HCT116 (cell line): ENCODE results near the gene FNBP1. TPM values are rescaled to one million over a fixed set of nuclear protein-coding genes. Genes with fewer than 3 reads are reported as not detected.

Experiments
- ATAC-seq: fragments of 200-7000 bp; cut with Tn5 transposase; 2 replicates; pipeline ENCODE4 v1.9.1; 2020; ENCODE audit warnings: mild to moderate bottlenecking, moderate library complexity
- BruUV-seq: library from RNA; stranded (reverse); fragments of 400-500 nt; replicated peaks from 2 replicates; lab custom pipeline; 2021; lab: Mats Ljungman, UMichigan
- CTCF ChIA-PET: fragments of 300-600 bp; sonication (Branson Sonifier 250); formaldehyde crosslinking; loops from one replicate; lab custom pipeline; 2021; ENCODE audit warnings: antibody characterized with exemption; lab: Charles Lee
- POLR2A ChIA-PET: fragments of 300-600, 350-600 bp; sonication (Branson Sonifier 250); formaldehyde crosslinking; loops from one replicate; lab custom pipeline; 2021; ENCODE audit warnings: antibody characterized with exemption; lab: Charles Lee
- RAD21 ChIA-PET, 2 experiments: fragments of 300-600 bp; sonication (Branson Sonifier 250); formaldehyde crosslinking; loops; one replicate each; lab custom pipeline; 2023; ENCODE audit warnings: low total read pairs in 2 of 2; ENCODE audit not compliant: uncharacterized antibody in 2 of 2, unreplicated experiment in 2 of 2, low non-redundant PET in 1 of 2; lab: Charles Lee
- DNase-seq: peaks from one replicate; pipeline ENCODE4 v3.0.0-alpha.2; 2010; ENCODE audit warnings: low read depth, low spot score
- H2AFZ ChIP-seq: fragments of 200-600 bp; shearing (Covaris generic), sonication (generic); 2 replicates; pipeline ENCODE4 v1.6.1; 2017; ENCODE audit warnings: low read depth, mixed run types, mixed read lengths, antibody characterized with exemption, low read length; ENCODE audit not compliant: poor library complexity, severe bottlenecking
- H3K27ac ChIP-seq: 2 replicates; pipeline ENCODE4 v1.5.1; 2012; ENCODE audit warnings: low read depth, low read length
- H3K27me3 ChIP-seq: fragments of 200-600 bp; sonication (generic); 2 replicates; pipeline ENCODE4 v1.6.1; 2016; ENCODE audit warnings: mixed run types, low read length, mixed read lengths; ENCODE audit not compliant: insufficient read depth
- H3K36me3 ChIP-seq, 2 experiments: fragments of 200-500 bp in 1 of 2; fragments of 200-600 bp in 1 of 2; sonication (Bioruptor generic) in 1 of 2; sonication (generic) in 1 of 2; 2 replicates each; pipeline versions ENCODE4 v1.5.1 to v1.6.1; 2014 to 2016; ENCODE audit warnings: low read length in 2 of 2, inconsistent platforms in 1 of 2, mixed read lengths in 1 of 2, mixed run types in 1 of 2; ENCODE audit not compliant: insufficient read depth in 2 of 2, control insufficient read depth in 1 of 2
- H3K4me1 ChIP-seq, 2 experiments: fragments of 200-600 bp in 1 of 2; sonication (generic) in 1 of 2; 2 replicates each; pipeline versions ENCODE4 v1.5.1 to v1.6.1; 2012 to 2017; ENCODE audit warnings: low read length in 2 of 2, inconsistent platforms in 1 of 2, mild to moderate bottlenecking in 1 of 2, mixed read lengths in 1 of 2, mixed run types in 1 of 2, moderate library complexity in 1 of 2; ENCODE audit not compliant: insufficient read depth in 2 of 2, control insufficient read depth in 1 of 2
- H3K4me2 ChIP-seq: fragments of 200-600 bp; sonication (generic); 2 replicates; pipeline ENCODE4 v1.6.1; 2017; ENCODE audit warnings: mixed run types, low read length, mixed read lengths
- H3K4me3 ChIP-seq, 2 experiments: fragments of 200-600 bp in 1 of 2; sonication (generic) in 1 of 2; replicated peaks in 1 of 2; 2 replicates each; pipeline ENCODE4 v1.5.1; 2011 to 2016; ENCODE audit warnings: low read length in 2 of 2, control low read depth in 1 of 2, low read depth in 1 of 2, mild to moderate bottlenecking in 1 of 2, mixed read lengths in 1 of 2, mixed run types in 1 of 2
- H3K79me2 ChIP-seq: fragments of 200-600 bp; sonication (generic); 2 replicates; pipeline ENCODE4 v1.6.1; 2017; ENCODE audit warnings: mild to moderate bottlenecking, mixed run types, low read length, moderate library complexity, mixed read lengths; ENCODE audit not compliant: insufficient read depth
- H3K9ac ChIP-seq: fragments of 200-600 bp; sonication (generic); 2 replicates; pipeline ENCODE4 v1.6.1; 2016; ENCODE audit warnings: low read length, mixed read lengths
- H3K9me2 ChIP-seq: fragments of 200-600 bp; sonication (generic), shearing (Covaris generic); 2 replicates; pipeline ENCODE4 v1.6.1; 2017; ENCODE audit warnings: mixed run types, mild to moderate bottlenecking, moderate library complexity; ENCODE audit not compliant: insufficient read depth
- H3K9me3 ChIP-seq, 2 experiments: fragments of 200-500 bp in 1 of 2; fragments of 200-600 bp in 1 of 2; sonication (Bioruptor generic) in 1 of 2; sonication (generic) in 1 of 2; 2 replicates each; pipeline ENCODE4 v1.6.1; 2014 to 2017; ENCODE audit warnings: low read length in 2 of 2, mixed read lengths in 2 of 2, inconsistent platforms in 1 of 2, low read depth in 1 of 2, mild to moderate bottlenecking in 1 of 2, mixed run types in 1 of 2, moderate library complexity in 1 of 2; ENCODE audit not compliant: control insufficient read depth in 1 of 2, insufficient read depth in 1 of 2
- H4K20me1 ChIP-seq: fragments of 200-600 bp; sonication (generic), shearing (Covaris generic); 2 replicates; pipeline ENCODE4 v1.6.1; 2017; ENCODE audit warnings: mixed run types, mild to moderate bottlenecking, moderate library complexity; ENCODE audit not compliant: insufficient read depth
- ATF3 ChIP-seq: IDR thresholded peaks from 2 replicates; pipeline ENCODE4 v1.6.1; 2012
- CTCF ChIP-seq, 3 experiments: fragments of 200-600 bp in 1 of 3; sonication (generic) in 1 of 3; IDR thresholded peaks in 2 of 3; conservative IDR thresholded peaks in 1 of 3; 2 replicates each; pipeline ENCODE4 v1.5.1; 2012 to 2017; ENCODE audit warnings: low read depth in 2 of 3, low read length in 2 of 3, antibody characterized with exemption in 1 of 3, borderline replicate concordance in 1 of 3, control low read depth in 1 of 3, mild to moderate bottlenecking in 1 of 3, mixed read lengths in 1 of 3, mixed run types in 1 of 3, moderate library complexity in 1 of 3; ENCODE audit not compliant: insufficient read depth in 1 of 3
- EGR1 ChIP-seq: IDR thresholded peaks from 2 replicates; pipeline ENCODE4 v1.6.1; 2012; ENCODE audit warnings: low read depth
- FOSL1 ChIP-seq: IDR thresholded peaks from 2 replicates; pipeline ENCODE4 v1.6.1; 2012; ENCODE audit warnings: low read depth
- JUND ChIP-seq: IDR thresholded peaks from 2 replicates; pipeline ENCODE4 v1.6.1; 2012
- POLR2A ChIP-seq: IDR thresholded peaks from 2 replicates; pipeline ENCODE4 v1.7.0; 2011; ENCODE audit warnings: borderline replicate concordance; ENCODE audit not compliant: insufficient read depth, insufficient read length; ENCODE audit errors: extremely low read depth
- POLR2AphosphoS5 ChIP-seq: IDR thresholded peaks from 2 replicates; pipeline ENCODE4 v1.6.1; 2011; ENCODE audit warnings: mild to moderate bottlenecking, low read depth, low read length, moderate library complexity
- RAD21 ChIP-seq: IDR thresholded peaks from 2 replicates; pipeline ENCODE4 v1.6.1; 2012; ENCODE audit warnings: low read depth, mild to moderate bottlenecking
- REST ChIP-seq: IDR thresholded peaks from 2 replicates; pipeline ENCODE4 v1.6.1; 2012; ENCODE audit warnings: low read depth
- SIN3A ChIP-seq: IDR thresholded peaks from 2 replicates; pipeline ENCODE4 v1.6.1; 2012; ENCODE audit warnings: low read depth
- TCF7L2 ChIP-seq: IDR thresholded peaks from 2 replicates; pipeline ENCODE4 v1.7.0; 2011; ENCODE audit warnings: borderline replicate concordance, inconsistent platforms; ENCODE audit not compliant: insufficient read depth, insufficient read length; ENCODE audit errors: extremely low read depth
- ZFX ChIP-seq: fragments of 450-650 bp; IDR thresholded peaks from 2 replicates; pipeline ENCODE4 v1.6.1; 2017
- ZNF274 ChIP-seq: fragments of 200-500 bp; sonication (Bioruptor generic); IDR thresholded peaks from 2 replicates; pipeline ENCODE4 v1.6.1; 2014; ENCODE audit warnings: mild to moderate bottlenecking, low read depth, low read length, inconsistent platforms
- intact Hi-C: fragments of 100-400 bp; cut with micrococcal nuclease; formaldehyde crosslinking; loops from 2 replicates; pipeline ENCODE4 v1.10.0; 2022
- total RNA-seq: library from RNA; stranded (reverse); gene quantifications from one replicate; pipeline ENCODE4 v1.2.1, GENCODE V29; 2021; ENCODE audit not compliant: unreplicated experiment

The FNBP1 gene
- total RNA-seq, 1 experiment from 2014 or later: 25.0 TPM

GRCh38 chr9:130034570-130034969 lies 8.4 kb downstream of the FNBP1 start:
- CTCF ChIA-PET: no interaction called here
- H3K9me2 ChIP-seq: no peaks in the 10 kb centered on the region
- intact Hi-C loops: no loop called here
- no peak for ATAC-seq
- H3K27me3 ChIP-seq: no peaks in the 10 kb centered on the region
- H3K9ac ChIP-seq: no peak overlapping the region
- no peak for TF ChIP-seq JUND
- TF ChIP-seq EGR1: no peak
- no peak for TF ChIP-seq FOSL1
- TF ChIP-seq POLR2AphosphoS5: no peak
- no peak for TF ChIP-seq TCF7L2
- TF ChIP-seq RAD21: no peak
- no peak for TF ChIP-seq SIN3A
- TF ChIP-seq ATF3: no peak
- no peak for TF ChIP-seq POLR2A
- TF ChIP-seq ZFX: no peak
- no peak for TF ChIP-seq ZNF274
- no peak for TF ChIP-seq CTCF (IDR thresholded peaks at IDR 0.05 in 2 of 3, conservative IDR thresholded peaks at IDR 0.05 in 1 of 3; ENCODE audit: borderline replicate concordance in 1 of 3, insufficient read depth in 1 of 3, low read depth in 2 of 3, low read length in 2 of 3)
- no peak for TF ChIP-seq REST
- TF ChIP-seq, all 23 proteins: peak for 0
- DNase-seq: no peak
- no peak overlapping the region for H2AFZ ChIP-seq
- H3K4me1 ChIP-seq: peaks cover 0 to 9% of the 10 kb centered on the region in 2 experiments; a peak in 2 of 4 replicates
- no peak overlapping the region for H3K27ac ChIP-seq
- peaks cover 16% of the 10 kb centered on the region for H3K79me2 ChIP-seq
- no peaks in the 10 kb centered on the region for H3K9me3 ChIP-seq
- BruUV-seq: no TSS peak
- POLR2A ChIA-PET: interaction anchor here (0.9 kb wide), 1 partner anchor 13 kb away, joined by 3 read pairs; no protein-coding TSS in a partner anchor
- H3K4me2 ChIP-seq: no peak overlapping the region
- no peaks in the 10 kb centered on the region for H3K36me3 ChIP-seq
- peaks cover 3% of the 10 kb centered on the region; the same call in 1 of the 2 replicates for H4K20me1 ChIP-seq
- no peak overlapping the region for H3K4me3 ChIP-seq
- RAD21 ChIA-PET: no interaction called here
